ENCODE data around the gene IRF2BP2.
A peak's percentile ranks its signal among the peaks of the same experiment; 100 is the strongest.

IRF2BP2 gene

GRCh38 chr1:234583755-234584419 lies 26.1 kb downstream of the IRF2BP2 start:
- DNase-seq (ENCODE audit: low spot score), result no peak

GRCh38 chr1:234582681-234583301 lies 27.2 kb downstream of the IRF2BP2 start:
- DNase-seq (ENCODE audit: low spot score), result no peak

DNA sequence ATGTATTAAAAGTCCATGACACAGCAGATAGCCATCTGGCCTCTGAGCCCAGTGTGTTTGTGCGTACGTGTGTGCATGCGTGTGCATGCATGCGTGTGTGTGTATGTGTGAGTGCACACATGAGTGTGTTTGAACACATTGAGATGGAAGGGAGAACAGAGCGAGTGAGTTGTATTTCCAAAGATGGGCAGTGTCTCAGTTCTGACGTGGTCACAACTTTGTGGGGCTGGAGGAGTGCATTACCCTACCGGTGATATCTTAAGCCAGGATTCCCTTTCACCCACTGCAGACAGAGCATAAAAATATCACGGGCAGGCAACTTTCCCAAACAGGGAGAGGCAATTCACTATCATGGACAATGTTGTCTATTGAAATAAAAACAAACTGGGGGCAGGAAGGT lies 27.8 kb downstream of the IRF2BP2 start:
- no peak for DNase-seq (ENCODE audit: low spot score)

- no peak for DNase-seq (ENCODE audit: low spot score)
Observed at GRCh38 chr1:234581063-234581714, 28.8 kb downstream of the IRF2BP2 start.

GRCh38 chr1:234579967-234580366 lies 30.0 kb downstream of the IRF2BP2 start:
- DNase-seq (ENCODE audit: low spot score), result no peak

GRCh38 chr1:234578735-234579134 lies 31.2 kb downstream of the IRF2BP2 start:
- no peak for DNase-seq (ENCODE audit: low spot score)

GRCh38 chr1:234578087-234578486 lies 31.9 kb downstream of the IRF2BP2 start:
- no peak for DNase-seq (ENCODE audit: low spot score)

DNA sequence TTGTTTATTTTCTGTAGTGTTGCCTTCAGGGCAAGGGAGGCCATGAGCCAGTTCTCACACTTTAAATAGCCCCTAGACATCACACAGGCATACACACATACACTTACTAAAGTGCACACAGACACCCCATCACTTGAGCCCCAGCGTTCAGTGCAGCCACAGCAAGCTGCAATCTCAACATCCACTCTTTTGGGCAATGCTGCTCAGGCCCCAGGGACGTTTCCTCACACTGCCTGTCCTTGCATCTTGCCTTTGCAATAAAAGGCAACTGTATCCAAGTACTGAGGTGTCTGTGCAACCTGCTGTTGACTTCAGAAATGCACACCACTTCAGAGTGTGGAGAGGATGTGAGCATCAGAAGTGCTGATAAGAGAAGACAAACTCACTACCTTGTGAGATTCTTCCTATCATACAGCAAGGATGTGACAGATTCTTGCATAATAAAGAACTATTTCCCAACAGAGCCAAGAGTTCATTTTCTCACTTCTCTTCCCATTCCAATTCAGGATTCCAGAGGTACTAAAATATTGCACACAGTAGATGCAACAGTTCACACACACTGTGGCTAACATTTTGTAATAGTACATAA lies 36.2 kb downstream of the IRF2BP2 start:
- peak; percentile 17 for DNase-seq (ENCODE audit: low spot score)

DNA sequence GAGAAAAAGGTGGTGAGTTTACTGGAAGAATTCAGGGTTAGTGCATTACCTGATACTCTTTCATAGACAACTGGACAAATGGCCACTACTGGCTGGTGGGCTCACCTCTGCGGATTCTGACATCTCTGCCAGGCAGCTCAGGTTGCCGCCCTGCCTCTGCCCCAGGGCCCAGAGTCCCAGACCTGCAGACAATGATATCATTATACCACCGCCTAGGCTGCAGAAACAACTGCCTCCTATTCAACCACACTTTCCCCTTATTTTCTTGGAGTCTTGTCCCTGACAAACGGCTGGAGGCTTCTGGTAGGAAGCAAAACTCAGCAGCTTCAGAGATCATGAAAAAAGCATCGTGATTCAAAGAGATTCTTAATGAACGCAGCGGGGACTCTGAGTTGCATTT lies 37.0 kb downstream of the IRF2BP2 start:
- DNase-seq (ENCODE audit: low spot score), result no peak

DNA sequence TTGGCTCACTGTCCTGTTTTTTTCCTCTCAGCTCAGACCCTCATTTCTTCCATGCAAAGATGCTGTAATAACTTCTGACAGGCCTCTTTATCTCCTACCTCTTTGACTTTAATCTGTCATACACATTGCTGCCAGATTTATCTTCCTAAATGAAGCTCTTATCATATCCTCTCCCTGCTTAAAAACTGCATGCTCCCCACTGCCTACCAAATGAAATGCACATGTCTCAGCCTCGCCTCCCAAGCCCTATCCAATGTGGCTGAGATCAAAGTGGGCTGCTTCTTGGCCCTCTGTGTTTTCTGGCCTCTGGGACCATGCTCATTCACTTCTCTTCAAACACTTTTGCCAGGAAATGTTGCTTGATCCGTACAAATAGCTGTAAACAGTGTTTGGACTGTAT lies 38.3 kb downstream of the IRF2BP2 start:
- no peak for DNase-seq (ENCODE audit: low spot score)

DNA sequence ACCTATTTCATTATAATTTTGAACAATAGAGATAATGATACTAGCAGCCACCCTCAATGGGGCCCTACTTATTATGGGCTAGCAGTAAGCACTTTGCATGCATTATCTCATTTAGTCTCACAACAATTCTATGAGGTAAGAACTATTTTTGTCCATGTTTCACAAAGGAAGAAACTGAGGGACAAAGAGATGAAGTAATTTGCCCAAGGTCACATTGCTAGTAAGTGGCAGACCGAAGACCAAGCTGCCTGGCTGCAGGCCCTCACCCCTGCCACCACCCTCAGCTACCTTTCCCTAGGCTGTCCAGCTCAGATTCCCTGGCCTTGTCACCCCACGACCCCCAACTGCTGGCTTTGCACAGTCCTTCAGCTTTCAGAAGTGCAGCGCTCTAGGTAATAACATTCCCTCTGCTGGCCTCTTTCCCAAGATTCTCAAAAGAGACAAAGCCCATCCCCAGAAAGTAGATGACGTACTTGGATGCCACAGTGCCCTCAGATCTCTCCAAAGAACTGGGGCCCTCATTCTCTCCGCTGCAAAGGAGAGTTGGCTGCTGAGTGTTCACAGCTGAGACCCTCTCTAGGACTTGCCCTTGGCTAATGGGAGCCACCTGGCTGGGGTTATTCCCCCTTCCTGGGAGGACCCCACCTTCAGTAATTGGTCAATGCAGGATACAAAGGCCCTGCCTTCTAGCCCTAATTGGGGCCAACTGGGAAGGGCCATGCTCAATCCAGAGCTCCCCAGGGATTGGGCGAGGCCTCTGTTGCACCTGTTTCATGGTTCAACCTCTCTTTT lies 39.5 kb downstream of the IRF2BP2 start:
- DNase-seq (ENCODE audit: low spot score), result no peak

GRCh38 chr1:234568345-234568744 lies 41.6 kb downstream of the IRF2BP2 start:
- DNase-seq (ENCODE audit: low spot score), result no peak

DNA sequence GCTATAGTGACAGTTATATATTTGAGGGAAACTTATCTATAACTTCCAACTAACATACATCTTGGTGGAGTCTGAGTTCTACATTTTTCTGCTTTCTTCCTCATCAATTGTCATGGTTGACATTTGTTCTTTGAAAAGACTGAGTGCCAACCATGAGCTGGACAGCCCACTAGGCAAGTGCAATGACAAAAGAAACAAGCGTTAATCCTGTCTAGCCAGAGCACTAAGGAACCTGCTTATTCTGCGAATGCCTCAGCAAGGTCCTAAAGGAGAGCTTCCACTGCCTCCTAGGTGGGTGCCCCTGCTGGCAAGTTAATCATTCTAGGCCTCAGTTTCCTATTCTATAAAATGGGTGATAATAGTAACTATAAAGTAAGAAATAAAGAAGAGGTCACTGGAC lies 44.8 kb downstream of the IRF2BP2 start:
- DNase-seq (ENCODE audit: low spot score), result no peak

- DNase-seq (ENCODE audit: low spot score), result peak; percentile 64
Observed at GRCh38 chr1:234564035-234565029, 45.6 kb downstream of the IRF2BP2 start.

GRCh38 chr1:234562334-234562733 lies 47.6 kb downstream of the IRF2BP2 start:
- DNase-seq (ENCODE audit: low spot score), result no peak

DNA sequence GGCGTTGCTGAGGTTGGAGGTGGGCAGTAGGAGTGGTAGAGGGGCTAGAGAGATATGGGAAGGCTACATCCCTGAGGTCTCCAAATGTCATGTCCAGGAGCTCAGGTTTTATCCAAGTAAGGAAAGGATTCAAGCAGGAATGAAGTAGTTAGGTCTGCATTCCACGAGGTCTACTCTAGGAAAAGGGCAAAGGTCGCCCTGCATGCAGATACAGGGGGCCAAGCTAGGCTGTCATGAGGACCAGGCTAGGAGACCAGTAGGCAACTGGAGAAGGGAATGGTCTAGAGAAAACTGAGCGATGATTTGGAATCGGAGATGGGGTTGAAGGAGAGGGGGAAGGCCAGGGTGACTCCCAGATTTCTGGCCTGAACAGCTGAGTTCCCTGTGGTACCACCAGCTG lies 48.7 kb downstream of the IRF2BP2 start:
- DNase-seq (ENCODE audit: low spot score), result no peak

DNA sequence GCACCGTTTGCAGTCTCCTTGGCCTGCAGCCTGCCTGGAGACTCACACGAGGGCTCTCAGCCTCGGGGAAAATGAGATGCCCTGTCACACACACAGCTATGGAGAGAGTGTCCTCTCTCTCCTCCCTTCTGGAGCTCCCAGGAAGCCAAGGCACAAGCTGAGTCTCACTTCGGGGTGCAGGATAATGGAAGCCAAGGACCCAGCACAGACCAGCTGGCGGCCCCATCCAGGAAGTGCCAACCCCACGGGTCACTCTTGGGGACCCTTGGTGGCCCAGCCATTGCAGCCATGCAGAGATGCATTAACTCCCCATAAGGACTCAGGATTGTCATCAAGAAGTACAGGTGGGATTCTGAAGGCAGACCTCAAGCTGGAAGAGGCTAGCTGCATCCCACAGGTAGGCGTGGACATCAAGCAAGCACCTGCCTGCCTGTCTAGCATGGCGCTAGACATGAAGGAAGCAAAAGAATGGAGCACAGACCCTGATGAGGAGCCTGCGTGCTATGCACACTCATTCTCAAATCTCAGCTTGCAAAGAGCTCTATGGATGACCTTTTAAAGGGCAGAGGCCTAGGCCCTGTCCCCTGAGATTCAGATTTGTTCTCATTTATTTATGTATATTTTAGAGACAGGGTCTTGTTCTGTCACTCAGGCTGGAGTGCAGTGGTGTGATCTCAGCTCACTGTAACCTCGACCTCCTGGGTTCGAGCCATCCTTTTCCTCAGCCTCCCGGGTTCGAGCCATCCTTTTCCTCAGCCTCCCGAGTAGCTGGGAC lies 49.9 kb downstream of the IRF2BP2 start:
- no peak for DNase-seq (ENCODE audit: low spot score)

DNA sequence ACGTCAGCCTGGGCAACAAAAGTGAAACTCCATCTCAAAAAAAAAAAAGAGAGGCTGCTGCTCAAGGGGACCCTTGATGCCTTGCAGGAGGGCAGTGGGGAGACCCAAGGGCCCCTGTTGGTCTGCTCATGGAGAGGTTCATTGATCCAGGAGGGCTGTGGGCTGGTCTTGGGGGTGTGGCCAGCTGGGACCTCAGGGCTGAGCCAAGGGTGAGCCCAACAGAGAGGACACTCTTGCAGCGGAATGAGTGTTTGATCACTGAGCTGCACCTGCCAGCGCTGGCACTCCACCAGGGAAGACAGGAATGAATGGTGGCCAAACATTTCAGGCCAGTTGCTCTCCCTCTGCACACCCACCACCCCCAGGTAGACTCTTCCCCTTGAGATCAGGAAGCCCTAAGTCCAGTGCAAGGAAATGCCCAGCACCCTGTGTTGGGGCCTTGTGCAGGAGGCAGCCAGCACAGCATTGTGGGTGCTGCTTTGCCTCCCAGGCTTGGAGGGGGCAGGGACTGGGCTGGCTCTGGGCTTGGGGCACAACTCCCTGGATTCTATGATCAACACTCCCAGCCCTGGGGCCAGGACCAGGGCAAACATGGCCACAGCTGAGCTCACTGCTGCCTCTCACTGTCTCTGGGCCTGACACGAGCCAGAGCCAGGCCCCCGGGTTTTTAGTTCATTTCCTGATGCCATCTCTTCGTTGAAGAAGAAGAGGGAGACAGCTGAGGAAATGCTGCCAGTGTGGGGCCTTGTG lies 50.7 kb downstream of the IRF2BP2 start:
- no peak for DNase-seq (ENCODE audit: low spot score)

GRCh38 chr1:234558330-234558836 lies 51.6 kb downstream of the IRF2BP2 start:
- peak; percentile 24 for DNase-seq (ENCODE audit: low spot score)
